B cell (primary cell): ENCODE data around the gene ESRRA.

Source experiments
- EZH2 ChIP-seq: IDR thresholded peaks from 2 replicates; pipeline ENCODE4 v1.6.1; 2012; ENCODE audit warnings: borderline replicate concordance, low read depth, mild to moderate bottlenecking, moderate library complexity, low read length; ENCODE audit not compliant: insufficient read depth, poor library complexity, severe bottlenecking
- TF ChIP-seq, protein P1 (sequence below): fragments of 200-600 bp; IDR thresholded peaks from one replicate; pipeline ENCODE4 v1.8.0; 2022; ENCODE audit warnings: antibody characterized with exemption, mild to moderate bottlenecking

- TF ChIP-seq, protein P1, sequence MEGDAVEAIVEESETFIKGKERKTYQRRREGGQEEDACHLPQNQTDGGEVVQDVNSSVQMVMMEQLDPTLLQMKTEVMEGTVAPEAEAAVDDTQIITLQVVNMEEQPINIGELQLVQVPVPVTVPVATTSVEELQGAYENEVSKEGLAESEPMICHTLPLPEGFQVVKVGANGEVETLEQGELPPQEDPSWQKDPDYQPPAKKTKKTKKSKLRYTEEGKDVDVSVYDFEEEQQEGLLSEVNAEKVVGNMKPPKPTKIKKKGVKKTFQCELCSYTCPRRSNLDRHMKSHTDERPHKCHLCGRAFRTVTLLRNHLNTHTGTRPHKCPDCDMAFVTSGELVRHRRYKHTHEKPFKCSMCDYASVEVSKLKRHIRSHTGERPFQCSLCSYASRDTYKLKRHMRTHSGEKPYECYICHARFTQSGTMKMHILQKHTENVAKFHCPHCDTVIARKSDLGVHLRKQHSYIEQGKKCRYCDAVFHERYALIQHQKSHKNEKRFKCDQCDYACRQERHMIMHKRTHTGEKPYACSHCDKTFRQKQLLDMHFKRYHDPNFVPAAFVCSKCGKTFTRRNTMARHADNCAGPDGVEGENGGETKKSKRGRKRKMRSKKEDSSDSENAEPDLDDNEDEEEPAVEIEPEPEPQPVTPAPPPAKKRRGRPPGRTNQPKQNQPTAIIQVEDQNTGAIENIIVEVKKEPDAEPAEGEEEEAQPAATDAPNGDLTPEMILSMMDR, result no peak
- no peak for TF ChIP-seq EZH2
Observed at GRCh38 chr11:64317325-64317960, 12.1 kb downstream of the ESRRA start, which contains the start of gene TRMT112.
